HG02571 (cell line): ENCODE results near the gene EEF1AKMT4.

Experiments
- ATAC-seq: cut with Tn5 transposase; IDR thresholded peaks from one replicate; pipeline ENCODE4 v1.9.1; 2021; ENCODE audit warnings: mild to moderate bottlenecking, moderate library complexity; ENCODE audit not compliant: unreplicated experiment

The EEF1AKMT4 gene

GRCh38 chr3:184235381-184236032 is 14.0 kb upstream of the EEF1AKMT4 start:
- ATAC-seq, result no peak

- ATAC-seq, result no peak
Measured at GRCh38 chr3:184236033-184236410, 13.4 kb upstream of the EEF1AKMT4 start.

DNA sequence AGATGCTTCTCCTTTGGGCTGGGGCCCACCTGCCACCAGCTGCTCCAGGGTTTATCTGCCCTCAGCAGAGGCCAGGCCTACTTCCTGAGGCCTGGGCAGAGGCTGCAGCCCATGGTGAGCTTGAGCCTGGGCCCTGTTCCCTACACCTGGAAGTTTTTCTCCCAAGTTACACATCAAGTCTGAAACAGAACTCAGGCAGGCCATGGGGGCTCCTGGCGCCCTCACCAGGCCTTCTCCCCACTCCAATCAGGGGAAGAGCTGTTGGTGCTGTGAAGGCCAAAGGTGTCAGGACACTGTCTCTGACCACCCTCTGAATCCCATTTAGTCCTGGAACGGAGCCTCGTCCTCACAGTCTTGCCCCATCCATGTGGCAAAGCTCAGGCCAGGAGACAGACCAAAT is 12.8 kb upstream of the EEF1AKMT4 start:
- no peak for ATAC-seq

GRCh38 chr3:184237211-184237610 is 12.3 kb upstream of the EEF1AKMT4 start:
- ATAC-seq, result no peak

DNA sequence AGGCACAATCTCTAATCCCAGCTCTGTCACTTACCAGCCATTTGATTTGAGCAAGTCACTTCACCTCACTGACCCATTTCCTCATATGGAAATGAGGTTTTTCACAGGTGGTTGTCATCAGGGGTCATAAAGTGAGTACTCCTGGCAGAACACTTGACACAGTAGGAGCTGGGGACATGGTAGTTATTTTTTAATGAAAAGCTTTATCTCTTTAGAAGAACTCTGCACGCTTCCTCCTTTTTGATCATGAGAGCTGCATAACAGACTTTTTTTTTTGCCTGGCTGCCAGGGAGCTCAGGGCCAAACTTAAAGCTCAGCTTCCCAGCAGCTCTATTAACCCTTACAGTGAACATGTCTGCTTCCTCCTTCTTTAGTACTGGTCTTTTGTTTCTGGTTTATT is 11.7 kb upstream of the EEF1AKMT4 start:
- no peak for ATAC-seq

- ATAC-seq, result no peak
Measured at GRCh38 chr3:184238246-184238818, 11.1 kb upstream of the EEF1AKMT4 start.

GRCh38 chr3:184239221-184239620 is 10.3 kb upstream of the EEF1AKMT4 start:
- no peak for ATAC-seq

DNA sequence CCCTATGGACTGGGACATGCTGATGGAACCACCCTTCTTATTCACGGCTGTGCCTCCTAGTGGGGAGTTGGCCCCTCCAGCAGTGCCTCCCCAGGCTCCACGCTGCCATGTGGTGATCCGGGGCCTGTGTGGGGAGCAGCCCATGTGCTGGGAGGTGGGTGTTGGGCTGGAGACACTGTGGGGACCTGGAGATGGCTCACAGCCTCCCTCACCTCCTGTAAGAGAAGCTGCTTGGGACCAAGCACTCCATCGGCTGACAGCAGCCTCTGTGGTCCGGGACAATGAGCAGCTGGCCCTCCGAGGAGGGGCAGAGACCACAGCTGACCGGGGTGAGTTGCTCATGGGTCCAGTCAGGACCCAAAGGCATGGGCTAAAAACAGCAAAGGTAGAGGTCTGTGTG is 9.8 kb upstream of the EEF1AKMT4 start:
- no peak for ATAC-seq

GRCh38 chr3:184240384-184241140 is 8.9 kb upstream of the EEF1AKMT4 start:
- ATAC-seq, result no peak

- ATAC-seq, result no peak
Measured at GRCh38 chr3:184241141-184241446, 8.4 kb upstream of the EEF1AKMT4 start.

- no peak for ATAC-seq
Measured at GRCh38 chr3:184241447-184242296, 7.8 kb upstream of the EEF1AKMT4 start.

DNA sequence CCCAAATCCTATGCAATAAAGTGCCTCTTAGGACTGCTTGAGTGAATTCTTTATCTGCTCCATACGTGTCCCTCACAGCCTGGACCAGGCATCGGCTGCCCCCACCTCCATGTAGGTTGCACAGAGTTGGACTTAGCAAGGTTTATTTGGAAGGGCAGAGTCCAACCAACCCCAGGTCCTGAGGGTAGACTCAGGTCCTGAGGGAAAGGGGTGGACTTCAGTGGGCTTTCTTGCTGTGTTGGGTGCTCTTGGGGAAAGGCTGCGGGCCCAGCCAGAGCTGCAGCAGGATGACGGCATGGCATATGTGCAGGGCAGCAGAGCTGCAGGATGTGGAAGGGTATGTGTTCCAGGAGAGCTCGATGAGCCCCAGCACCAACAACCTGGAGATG is 7.2 kb upstream of the EEF1AKMT4 start:
- ATAC-seq, result no peak

DNA sequence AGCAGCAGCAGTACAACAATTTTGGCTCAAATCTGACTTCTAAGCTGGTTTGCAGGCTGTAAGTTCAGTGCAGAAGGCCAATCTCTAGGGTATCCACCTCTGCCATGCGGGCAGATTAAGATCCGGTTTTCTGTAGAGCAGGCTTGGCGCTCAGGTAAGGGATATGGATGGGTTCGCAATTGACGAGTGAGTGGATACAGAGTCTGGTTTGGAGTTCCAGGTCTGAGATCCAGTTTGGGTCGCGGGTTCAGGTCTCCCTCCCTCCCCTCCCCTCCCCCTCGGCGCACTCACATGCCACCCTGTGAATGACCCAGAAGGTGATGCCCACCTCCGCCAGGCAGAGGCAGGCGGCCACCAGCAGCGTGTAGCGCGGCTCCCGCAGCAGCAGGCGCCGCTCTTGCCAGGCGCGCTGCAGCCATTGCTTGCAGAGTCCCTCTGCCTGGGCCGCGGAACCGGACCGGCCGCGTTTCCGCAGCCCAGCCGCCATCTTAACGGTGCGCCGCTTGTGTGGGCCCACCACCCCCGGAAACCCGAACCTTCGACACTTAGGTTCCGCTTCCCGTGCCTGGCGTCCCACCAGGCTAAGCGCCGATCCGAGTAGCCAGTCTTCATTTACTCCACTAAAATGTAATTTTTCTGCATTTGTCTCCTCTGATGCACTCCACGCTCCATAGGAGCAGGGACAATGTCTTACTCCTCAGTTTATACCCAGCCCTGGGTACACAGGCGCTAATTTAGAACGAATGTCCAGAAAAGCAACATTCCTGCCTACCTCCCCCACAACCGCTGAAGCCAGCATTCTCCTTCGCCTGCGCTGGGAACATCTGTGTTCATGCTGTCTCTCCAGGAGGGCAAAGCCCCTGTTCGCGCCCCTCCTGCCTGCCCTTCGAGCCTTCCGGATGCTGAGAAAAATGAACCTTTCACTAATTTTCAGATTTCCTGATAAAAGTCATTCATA is 739 bp upstream of the EEF1AKMT4 start, which contains the start of gene ALG3:
ALG3 (minus strand) TSS at position 509 of the 958 bp plus-strand sequence; CDS start at position 487, 22 bp downstream.
- peak; percentile 53 for ATAC-seq

DNA sequence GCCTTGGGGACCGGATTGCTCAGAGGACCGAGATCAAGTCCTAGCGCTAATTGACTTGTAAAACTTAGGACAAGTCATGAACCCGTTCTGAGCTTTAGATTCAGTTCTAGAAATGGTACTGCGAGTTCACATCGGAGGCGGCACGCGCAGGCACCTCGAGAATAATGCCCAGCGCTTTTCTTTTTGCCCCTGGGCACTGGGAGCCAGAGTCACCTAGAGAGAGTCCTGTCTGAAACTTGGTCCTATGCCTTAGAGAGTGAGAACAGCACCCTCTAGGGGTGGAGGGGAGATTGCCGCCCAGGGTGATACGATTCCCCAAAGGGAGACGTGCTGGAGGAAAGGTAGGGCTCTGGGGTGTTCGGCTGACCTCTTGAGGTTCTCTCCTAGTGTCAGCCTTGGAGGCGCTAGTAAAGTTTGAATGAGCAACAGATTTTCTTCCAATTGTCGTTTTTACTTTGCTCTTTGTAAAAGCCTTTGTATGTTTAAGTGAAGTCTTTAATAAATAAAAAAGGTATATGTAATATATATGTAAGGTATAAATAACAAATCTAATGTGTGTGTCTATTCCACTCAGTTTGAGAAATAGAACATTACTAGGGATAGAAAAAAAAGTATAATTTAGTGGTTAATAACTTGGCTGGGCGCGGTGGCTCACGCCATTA is 826 bp downstream of the EEF1AKMT4 start:
- peak; percentile 59 for ATAC-seq

DNA sequence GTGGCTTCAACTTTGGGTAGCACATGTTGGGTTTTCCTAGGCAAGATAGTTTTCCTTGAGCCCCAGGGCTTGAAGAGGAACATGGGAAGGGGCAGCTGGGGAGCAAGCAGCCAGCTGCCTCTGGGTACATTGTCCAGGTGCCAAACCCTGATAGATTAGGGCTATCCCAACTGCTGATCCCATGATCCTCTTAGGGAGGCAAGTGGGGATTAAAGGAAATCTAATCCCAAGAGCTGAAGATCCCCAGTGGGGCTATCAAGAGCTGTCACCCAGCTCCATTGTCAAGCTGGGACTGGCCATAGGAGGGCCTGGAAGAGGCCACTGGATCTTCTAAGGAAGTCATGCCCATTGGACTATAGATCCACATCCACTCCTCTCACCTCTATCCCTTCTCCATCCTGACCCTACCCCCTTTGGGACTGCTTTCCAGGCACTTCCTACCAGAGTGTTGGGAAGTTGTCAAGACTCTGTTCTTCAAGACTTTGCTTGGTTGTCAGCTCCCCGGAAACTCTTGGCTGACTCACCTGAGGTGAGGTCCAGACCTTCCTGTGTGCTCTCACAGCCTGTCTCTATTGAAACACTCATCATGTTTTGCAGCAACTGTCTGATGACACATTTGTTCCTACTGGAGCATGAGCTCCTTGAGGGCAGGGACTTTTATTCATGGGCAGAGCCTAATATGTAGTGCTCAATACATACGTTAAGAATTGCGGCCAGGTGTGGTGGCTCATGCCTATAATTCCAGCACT is 6.0 kb downstream of the EEF1AKMT4 start:
- ATAC-seq, result no peak

DNA sequence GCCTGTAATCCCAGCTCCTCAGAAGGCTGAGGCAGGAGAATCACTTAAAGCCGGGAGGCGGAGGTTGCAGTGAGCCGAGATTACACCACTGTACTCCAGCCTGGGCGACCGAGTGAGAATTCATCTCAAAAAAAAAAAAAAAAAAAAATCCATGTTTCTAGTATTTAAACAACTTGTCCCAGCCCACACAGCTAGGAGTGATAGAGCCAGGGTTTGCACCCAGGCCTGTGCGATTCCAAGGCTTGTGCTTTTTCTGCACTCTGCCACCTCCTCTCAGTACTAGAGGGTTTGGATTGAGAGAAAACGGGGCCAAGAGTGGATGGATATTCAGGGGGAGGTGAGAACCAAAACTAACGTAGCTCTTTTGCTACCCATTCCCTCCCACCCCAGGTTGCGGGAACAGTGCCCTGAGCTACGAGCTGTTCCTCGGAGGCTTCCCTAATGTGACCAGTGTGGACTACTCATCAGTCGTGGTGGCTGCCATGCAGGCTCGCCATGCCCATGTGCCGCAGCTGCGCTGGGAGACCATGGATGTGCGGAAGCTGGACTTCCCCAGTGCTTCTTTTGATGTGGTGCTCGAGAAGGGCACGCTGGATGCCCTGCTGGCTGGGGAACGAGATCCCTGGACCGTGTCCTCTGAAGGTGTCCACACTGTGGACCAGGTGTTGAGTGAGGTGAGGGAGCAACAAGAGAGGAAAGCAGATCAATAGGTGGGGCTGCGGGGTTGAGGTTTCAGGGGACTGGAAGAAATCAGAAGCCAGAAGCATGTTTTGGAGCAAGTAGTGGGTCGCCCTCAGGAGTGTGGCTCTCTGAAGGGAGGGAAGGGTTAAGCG is 7.8 kb downstream of the EEF1AKMT4 start:
- no peak for ATAC-seq

DNA sequence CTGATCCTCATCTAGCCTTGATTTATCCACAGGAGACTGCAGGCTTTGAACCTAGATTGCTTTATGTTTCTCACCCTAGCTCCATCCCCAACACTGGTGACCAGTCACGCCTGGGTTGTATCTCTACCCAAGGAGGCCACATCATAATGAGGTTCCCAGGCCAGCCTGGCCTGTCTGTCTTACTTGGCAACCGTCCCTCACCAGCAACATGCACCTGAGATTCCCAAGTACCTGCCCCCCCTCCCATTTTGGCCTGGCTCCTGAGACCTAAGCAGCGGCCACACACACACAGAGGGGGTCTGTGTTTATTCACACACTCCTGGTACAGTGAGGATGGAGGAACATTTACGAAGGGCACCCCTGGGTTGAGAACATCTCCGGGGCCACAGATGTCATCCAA is 9.5 kb downstream of the EEF1AKMT4 start:
- ATAC-seq, result no peak

DNA sequence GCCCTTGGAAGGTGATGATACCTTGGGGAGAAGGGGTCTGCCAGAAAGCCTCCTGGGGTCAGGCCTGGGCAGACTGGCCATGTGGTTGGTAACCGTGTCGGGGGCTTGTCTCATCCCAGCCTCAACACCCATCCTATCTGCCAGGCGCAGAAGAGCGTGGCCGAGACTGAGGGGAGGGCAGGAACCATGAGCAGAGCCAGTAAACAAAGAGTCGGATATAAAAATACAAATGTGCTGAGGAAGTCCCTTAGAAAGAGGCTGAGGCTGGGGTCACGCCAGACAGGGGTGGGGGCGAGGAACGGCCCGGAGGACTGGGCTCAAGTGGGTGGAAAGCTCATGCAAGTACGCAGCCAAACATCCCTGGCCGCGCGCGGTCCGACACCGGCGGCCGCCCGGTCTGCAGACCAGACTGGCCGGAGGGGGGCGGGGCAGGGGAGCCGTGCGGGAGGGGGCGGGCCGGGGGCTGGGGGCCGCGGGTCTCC is 10.0 kb downstream of the EEF1AKMT4 start:
- ATAC-seq, result no peak
